CD4-positive, alpha-beta T cell treated with Interleukin-2 at 100 ng/mL for 4 hours (primary cell): ENCODE data around the gene PSAP.
"Not testable (repeated sequence)": the region's sequence is repeated elsewhere in the genome, so short reads cannot be mapped to it uniquely, and the experiment has no call there.

Source experiments
- DNase-seq: peaks from one replicate; pipeline ENCODE4 v3.0.0-alpha.2; 2020; ENCODE audit warnings: low spot score

Gene PSAP

GRCh38 chr10:71873582-71874211 is 22.6 kb upstream of the PSAP start:
- no peak for DNase-seq

GRCh38 chr10:71869601-71870000 is 18.6 kb upstream of the PSAP start:
- not testable (repeated sequence) for DNase-seq

- peak; percentile 8 for DNase-seq
Measured at GRCh38 chr10:71868192-71868697, 17.2 kb upstream of the PSAP start.

- no peak for DNase-seq
Measured at GRCh38 chr10:71865561-71866041, 14.6 kb upstream of the PSAP start.

GRCh38 chr10:71864911-71865361 is 13.9 kb upstream of the PSAP start:
- no peak for DNase-seq

- no peak for DNase-seq
Measured at GRCh38 chr10:71863203-71863602, 12.2 kb upstream of the PSAP start.

- DNase-seq: peak; percentile 14
Measured at GRCh38 chr10:71860243-71861029, 9.4 kb upstream of the PSAP start.

- no peak for DNase-seq
Measured at GRCh38 chr10:71857934-71858890, 7.2 kb upstream of the PSAP start.

- DNase-seq: no peak
Measured at GRCh38 chr10:71856619-71857018, 5.6 kb upstream of the PSAP start.

- DNase-seq: no peak
Measured at GRCh38 chr10:71854031-71854430, 3.0 kb upstream of the PSAP start.

- no peak for DNase-seq
Measured at GRCh38 chr10:71852355-71852937, 1.4 kb upstream of the PSAP start.

- DNase-seq: not testable (repeated sequence)
Measured at GRCh38 chr10:71851465-71852095, 529 bp upstream of the PSAP start.

GRCh38 chr10:71850021-71850742 is 869 bp downstream of the PSAP start:
- no peak for DNase-seq

GRCh38 chr10:71849461-71849908 is 1.6 kb downstream of the PSAP start:
- no peak for DNase-seq

- no peak for DNase-seq
Measured at GRCh38 chr10:71848325-71849275, 2.5 kb downstream of the PSAP start.

- no peak for DNase-seq
Measured at GRCh38 chr10:71847418-71847817, 3.6 kb downstream of the PSAP start.

- no peak for DNase-seq
Measured at GRCh38 chr10:71846816-71847215, 4.2 kb downstream of the PSAP start.

GRCh38 chr10:71845410-71846405 is 5.3 kb downstream of the PSAP start:
- DNase-seq: no peak
